ENCODE data around the gene DHX58. TPM values are rescaled to one million over a fixed set of nuclear protein-coding genes. Genes with fewer than 3 reads are reported as not detected.

The DHX58 gene
- total and polyA plus RNA-seq, 10 of the 15 experiments (the other 5 are each of a cell fraction or from before 2014, with no cell fraction given): 3.5 to 69.8 (median 16.4) TPM

- ChIA-PET POLR2A (interaction anchor here (0.7 kb wide), 1 partner anchor 121 kb away, joined by 3 read pairs; no protein-coding TSS in a partner anchor), SMC1A (ENCODE audit: uncharacterized antibody, unreplicated experiment) (no interaction called here), CTCF (interaction anchor here (1.0 kb wide), 1 partner anchor 27 kb away, joined by 3 read pairs; no protein-coding TSS in a partner anchor), RAD21 (ENCODE audit: unreplicated experiment) (interaction anchor here (0.7 kb wide), 1 partner anchor 58 kb away, joined by 3 read pairs; no protein-coding TSS in a partner anchor)
- FAIRE-seq: no peak
- ATAC-seq: no peak
- WGBS (ENCODE audit: insufficient coverage, insufficient replicate concordance, low lambda C conversion rate, missing lambda C conversion rate): 37% methylated on average over 11 of the region's 12 CpGs
- TF ChIP-seq KLF5 (IDR thresholded peaks at IDR 0.05; ENCODE audit: partially characterized antibody) (no peak), HDAC6 (IDR thresholded peaks at IDR 0.05; ENCODE audit: unreplicated experiment) (no peak), NFIC (IDR thresholded peaks at IDR 0.05; ENCODE audit: low read depth, low read length) (no peak), MEF2A (IDR thresholded peaks at IDR 0.05; ENCODE audit: insufficient read depth, low read depth, low read length) (no peak), POLR2A (IDR thresholded peaks at IDR 0.05; ENCODE audit: low read depth, low read length) (no peak), TCF3 (IDR thresholded peaks at IDR 0.05; ENCODE audit: borderline replicate concordance, insufficient read depth, low read depth, low read length) (no peak), HDGF (IDR thresholded peaks at IDR 0.05) (no peak), NFXL1 (IDR thresholded peaks at IDR 0.05; ENCODE audit: borderline replicate concordance) (no peak), EGR1 (IDR thresholded peaks at IDR 0.05; ENCODE audit: borderline replicate concordance in 1 of 2, low read depth in 2 of 2, low read length in 2 of 2) (no peak), SUZ12 (IDR thresholded peaks at IDR 0.05; ENCODE audit: unreplicated experiment) (no peak), SP1 (IDR thresholded peaks at IDR 0.05; ENCODE audit: low read depth, low read length) (no peak), DPF2 (IDR thresholded peaks at IDR 0.05) (no peak), SREBF2 (IDR thresholded peaks at IDR 0.05; ENCODE audit: low read length) (no peak), NFYA (IDR thresholded peaks at IDR 0.05; ENCODE audit: borderline replicate concordance, low read depth, low read length) (no peak), TCF12 (IDR thresholded peaks at IDR 0.05; ENCODE audit: low read depth, low read length) (no peak)
- Histone ChIP-seq H3K79me2 (ENCODE audit: control insufficient read depth, insufficient read depth, low read length) (no peaks in the 10 kb centered on the region), H3K4me2 (ENCODE audit: control insufficient read depth, insufficient read depth) (no peak overlapping the region), H3K9ac (ENCODE audit: control insufficient read depth, insufficient read depth, low read length) (no peak overlapping the region), H2AFZ (ENCODE audit: control insufficient read depth, low read depth, low read length) (no peak overlapping the region), H3K36me3 (ENCODE audit: control insufficient read depth in 2 of 2, insufficient read depth in 2 of 2, low read length in 1 of 2) (no peaks in the 10 kb centered on the region), H4K20me1 (ENCODE audit: control insufficient read depth, insufficient read depth) (0 out of 2 replicates have a peak, but pooled peaks cover 3% of the 10 kb centered on the region), H3K9me3 (replicated peaks; ENCODE audit: control insufficient read depth, insufficient read depth, low read length) (no peaks in the 10 kb centered on the region), H3K27me3 (replicated peaks in 1 of 2; ENCODE audit: control insufficient read depth in 2 of 2, insufficient read depth in 2 of 2, low read length in 1 of 2) (peaks cover 1 to 6% of the 10 kb centered on the region in 2 experiments; a peak in 2 of 4 replicates), H3K4me3 (no peak overlapping the region), H3K4me1 (ENCODE audit: control insufficient read depth, insufficient read depth, low read length) (peaks cover 5% of the 10 kb centered on the region), H3K27ac (ENCODE audit: control insufficient read depth, insufficient read depth) (no peak overlapping the region)
- BruUV-seq (replicated peaks): no TSS peak
- intact Hi-C loops (cut with micrococcal nuclease; ENCODE audit: unreplicated experiment): no loop called here
- no peak for DNase-seq (ENCODE audit: low read depth, low spot score)
- in situ Hi-C loops (cut with MboI): no loop called here
Measured at GRCh38 chr17:42094375-42095069, 18.0 kb downstream of the DHX58 start.
